GM18499 (cell line): Measurements from ENCODE around the gene ARHGAP27.
"Not testable (repeated sequence)": the region's sequence is repeated elsewhere in the genome, so short reads cannot be mapped to it uniquely, and the experiment has no call there.

Source experiments
- ATAC-seq: cut with Tn5 transposase; IDR thresholded peaks from one replicate; pipeline ENCODE4 v1.9.1; 2021; ENCODE audit warnings: moderate number of reproducible peaks; ENCODE audit not compliant: insufficient read depth, unreplicated experiment

Gene ARHGAP27

GRCh38 chr17:45432405-45433158 lies at the start of gene ARHGAP27:
Gene ARHGAP27 (minus strand): TSS chr17:45432870. CDS start chr17:45430279, 2,591 bp downstream.
- no peak for ATAC-seq

- ATAC-seq, result not testable (repeated sequence)
Observed at GRCh38 chr17:45482317-45482716, 49.6 kb upstream of the ARHGAP27 start.

GRCh38 chr17:45475436-45475835 lies 42.8 kb upstream of the ARHGAP27 start:
- ATAC-seq, result not testable (repeated sequence)

- ATAC-seq, result not testable (repeated sequence)
Observed at GRCh38 chr17:45472249-45472648, 39.6 kb upstream of the ARHGAP27 start.

GRCh38 chr17:45469204-45469563 lies 36.5 kb upstream of the ARHGAP27 start:
- ATAC-seq, result not testable (repeated sequence)

GRCh38 chr17:45468293-45469203 lies 35.9 kb upstream of the ARHGAP27 start:
- ATAC-seq, result not testable (repeated sequence)

GRCh38 chr17:45461524-45462327 lies 29.1 kb upstream of the ARHGAP27 start:
- not testable (repeated sequence) for ATAC-seq

- not testable (repeated sequence) for ATAC-seq
Observed at GRCh38 chr17:45460422-45460821, 27.8 kb upstream of the ARHGAP27 start.

GRCh38 chr17:45454341-45454740 lies 21.7 kb upstream of the ARHGAP27 start:
- not testable (repeated sequence) for ATAC-seq

GRCh38 chr17:45453731-45454130 lies 21.1 kb upstream of the ARHGAP27 start:
- ATAC-seq, result not testable (repeated sequence)

GRCh38 chr17:45453225-45453534 lies 20.5 kb upstream of the ARHGAP27 start:
- not testable (repeated sequence) for ATAC-seq

- not testable (repeated sequence) for ATAC-seq
Observed at GRCh38 chr17:45452329-45453224, 19.9 kb upstream of the ARHGAP27 start.

- ATAC-seq, result not testable (repeated sequence)
Observed at GRCh38 chr17:45451660-45452059, 19.0 kb upstream of the ARHGAP27 start.

GRCh38 chr17:45451131-45451530 lies 18.5 kb upstream of the ARHGAP27 start:
- ATAC-seq, result no peak

- ATAC-seq, result not testable (repeated sequence)
Observed at GRCh38 chr17:45449708-45450329, 17.1 kb upstream of the ARHGAP27 start.

- ATAC-seq, result not testable (repeated sequence)
Observed at GRCh38 chr17:45449260-45449659, 16.6 kb upstream of the ARHGAP27 start.

GRCh38 chr17:45448483-45448882 lies 15.8 kb upstream of the ARHGAP27 start:
- ATAC-seq, result not testable (repeated sequence)

GRCh38 chr17:45448066-45448465 lies 15.4 kb upstream of the ARHGAP27 start:
- ATAC-seq, result not testable (repeated sequence)

GRCh38 chr17:45447650-45448049 lies 15.0 kb upstream of the ARHGAP27 start:
- ATAC-seq, result not testable (repeated sequence)
